Loucy (cell line): ENCODE results near the gene SGPL1.
"Not testable (repeated sequence)": the region's sequence is repeated elsewhere in the genome, so short reads cannot be mapped to it uniquely, and the experiment has no call there.

ENCODE experiments used
- H2AFZ ChIP-seq: fragments of 200-600 bp; sonication (generic); 2 replicates; pipeline ENCODE4 v1.6.0; 2016; ENCODE audit warnings: antibody characterized with exemption, mild to moderate bottlenecking, low read length, moderate library complexity
- H3F3A ChIP-seq: fragments of 200-600 bp; 2 replicates; pipeline ENCODE4 v1.6.0; 2016; ENCODE audit warnings: antibody characterized with exemption, low read depth, mild to moderate bottlenecking
- H3K27me3 ChIP-seq: fragments of 200-600 bp; sonication (generic); 2 replicates; pipeline ENCODE4 v1.6.1; 2014; ENCODE audit warnings: low read length, mild to moderate bottlenecking; ENCODE audit not compliant: insufficient read depth, poor library complexity, severe bottlenecking
- H3K36me3 ChIP-seq: fragments of 200-600 bp; sonication (generic); 2 replicates; pipeline ENCODE4 v1.6.1; 2016; ENCODE audit warnings: low read length; ENCODE audit not compliant: insufficient read depth
- H3K4me1 ChIP-seq: fragments of 200-600 bp; sonication (generic); 2 replicates; pipeline ENCODE4 v1.5.1; 2014; ENCODE audit warnings: low read length, mild to moderate bottlenecking; ENCODE audit not compliant: insufficient read depth, poor library complexity, severe bottlenecking
- H3K4me2 ChIP-seq: fragments of 200-600 bp; sonication (generic); 2 replicates; pipeline ENCODE4 v1.6.0; 2014; ENCODE audit warnings: antibody characterized with exemption, low read length, low read depth, mild to moderate bottlenecking; ENCODE audit not compliant: poor library complexity, severe bottlenecking
- H3K4me3 ChIP-seq: fragments of 200-600 bp; sonication (generic); 2 replicates; pipeline ENCODE4 v1.5.1; 2014; ENCODE audit warnings: low read length, mild to moderate bottlenecking, mixed read lengths; ENCODE audit not compliant: poor library complexity, severe bottlenecking
- H3K79me2 ChIP-seq: fragments of 200-600 bp; sonication (generic); 2 replicates; pipeline ENCODE4 v1.6.1; 2014; ENCODE audit warnings: low read length; ENCODE audit not compliant: insufficient read depth
- H3K9ac ChIP-seq: fragments of 200-600 bp; sonication (generic); 2 replicates; pipeline ENCODE4 v1.6.0; 2014; ENCODE audit warnings: mild to moderate bottlenecking, low read depth, low read length, moderate library complexity; ENCODE audit not compliant: poor library complexity, severe bottlenecking
- H3K9me2 ChIP-seq: fragments of 200-600 bp; sonication (generic); replicated peaks from 2 replicates; pipeline ENCODE4 v1.6.1; 2016; ENCODE audit warnings: low read depth, low read length, mixed read lengths
- H3K9me3 ChIP-seq: fragments of 200-600 bp; sonication (generic); 2 replicates; pipeline ENCODE4 v1.6.1; 2014; ENCODE audit warnings: mild to moderate bottlenecking, antibody characterized with exemption, low read length, low read depth; ENCODE audit not compliant: insufficient read depth
- H4K20me1 ChIP-seq: fragments of 200-600 bp; sonication (generic); 2 replicates; pipeline ENCODE4 v1.6.0; 2014; ENCODE audit warnings: antibody characterized with exemption, low read length, mild to moderate bottlenecking; ENCODE audit not compliant: insufficient read depth, poor library complexity, severe bottlenecking
- EZH2phosphoT487 ChIP-seq: fragments of 200-600 bp; IDR thresholded peaks from 2 replicates; pipeline ENCODE4 v1.6.1; 2018; ENCODE audit warnings: antibody characterized with exemption, mild to moderate bottlenecking, moderate library complexity, borderline replicate concordance
- TF ChIP-seq, protein P1 (sequence below): fragments of 200-600 bp; sonication (generic); conservative IDR thresholded peaks from 2 replicates; pipeline ENCODE4 v1.5.1; 2014; ENCODE audit warnings: mild to moderate bottlenecking, antibody characterized with exemption, low read length

The SGPL1 gene

GRCh38 chr10:70853457-70853856 lies 37.7 kb downstream of the SGPL1 start:
- no peaks in the 10 kb centered on the region for H4K20me1 ChIP-seq
- no peaks in the 10 kb centered on the region for H3K9me3 ChIP-seq
- no peaks in the 10 kb centered on the region for H3K9me2 ChIP-seq

GRCh38 chr10:70856454-70856853 lies 40.7 kb downstream of the SGPL1 start:
- H3K9me2 ChIP-seq = no peaks in the 10 kb centered on the region
- H3K4me3 ChIP-seq = no peak overlapping the region
- TF ChIP-seq, protein P1, sequence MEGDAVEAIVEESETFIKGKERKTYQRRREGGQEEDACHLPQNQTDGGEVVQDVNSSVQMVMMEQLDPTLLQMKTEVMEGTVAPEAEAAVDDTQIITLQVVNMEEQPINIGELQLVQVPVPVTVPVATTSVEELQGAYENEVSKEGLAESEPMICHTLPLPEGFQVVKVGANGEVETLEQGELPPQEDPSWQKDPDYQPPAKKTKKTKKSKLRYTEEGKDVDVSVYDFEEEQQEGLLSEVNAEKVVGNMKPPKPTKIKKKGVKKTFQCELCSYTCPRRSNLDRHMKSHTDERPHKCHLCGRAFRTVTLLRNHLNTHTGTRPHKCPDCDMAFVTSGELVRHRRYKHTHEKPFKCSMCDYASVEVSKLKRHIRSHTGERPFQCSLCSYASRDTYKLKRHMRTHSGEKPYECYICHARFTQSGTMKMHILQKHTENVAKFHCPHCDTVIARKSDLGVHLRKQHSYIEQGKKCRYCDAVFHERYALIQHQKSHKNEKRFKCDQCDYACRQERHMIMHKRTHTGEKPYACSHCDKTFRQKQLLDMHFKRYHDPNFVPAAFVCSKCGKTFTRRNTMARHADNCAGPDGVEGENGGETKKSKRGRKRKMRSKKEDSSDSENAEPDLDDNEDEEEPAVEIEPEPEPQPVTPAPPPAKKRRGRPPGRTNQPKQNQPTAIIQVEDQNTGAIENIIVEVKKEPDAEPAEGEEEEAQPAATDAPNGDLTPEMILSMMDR = no peak
- TF ChIP-seq EZH2phosphoT487 = no peak
- no peaks in the 10 kb centered on the region for H3F3A ChIP-seq
- no peaks in the 10 kb centered on the region for H4K20me1 ChIP-seq
- no peaks in the 10 kb centered on the region for H3K79me2 ChIP-seq
- H3K9ac ChIP-seq = no peak overlapping the region
- H3K27me3 ChIP-seq = no peaks in the 10 kb centered on the region
- H3K9me3 ChIP-seq = no peaks in the 10 kb centered on the region
- peaks cover 50% of the 10 kb centered on the region; the same call in 1 of the 2 replicates for H3K36me3 ChIP-seq
- no peaks in the 10 kb centered on the region for H3K4me1 ChIP-seq
- no peak overlapping the region for H2AFZ ChIP-seq
- no peak overlapping the region for H3K4me2 ChIP-seq

More at GRCh38 chr10:70853457-70853856, 37.7 kb downstream of the SGPL1 start:
- no peak overlapping the region for H2AFZ ChIP-seq
- TF ChIP-seq, protein P1 = no peak
- TF ChIP-seq EZH2phosphoT487 = no peak
- no peaks in the 10 kb centered on the region for H3K27me3 ChIP-seq
- H3K4me2 ChIP-seq = no peak overlapping the region
- no peaks in the 10 kb centered on the region for H3K4me1 ChIP-seq
- no peak overlapping the region for H3K9ac ChIP-seq
- peaks cover 38% of the 10 kb centered on the region; the same call in 1 of the 2 replicates for H3K36me3 ChIP-seq
- H3K79me2 ChIP-seq = no peaks in the 10 kb centered on the region
- H3F3A ChIP-seq = no peaks in the 10 kb centered on the region
- no peak overlapping the region for H3K4me3 ChIP-seq

GRCh38 chr10:70858759-70859158 lies 43.0 kb downstream of the SGPL1 start:
- no peaks in the 10 kb centered on the region for H3K79me2 ChIP-seq
- H3K9me2 ChIP-seq = no peaks in the 10 kb centered on the region
- no peak overlapping the region for H3K4me2 ChIP-seq
- no peaks in the 10 kb centered on the region for H3K27me3 ChIP-seq
- no peaks in the 10 kb centered on the region for H3F3A ChIP-seq
- no peak overlapping the region for H3K4me3 ChIP-seq
- H3K9me3 ChIP-seq = no peaks in the 10 kb centered on the region
- TF ChIP-seq, protein P1 = no peak
- no peak for TF ChIP-seq EZH2phosphoT487
- H3K36me3 ChIP-seq = peaks cover 49% of the 10 kb centered on the region; the same call in 1 of the 2 replicates
- no peaks in the 10 kb centered on the region for H3K4me1 ChIP-seq
- no peaks in the 10 kb centered on the region for H4K20me1 ChIP-seq
- no peak overlapping the region for H3K9ac ChIP-seq
- no peak overlapping the region for H2AFZ ChIP-seq

DNA sequence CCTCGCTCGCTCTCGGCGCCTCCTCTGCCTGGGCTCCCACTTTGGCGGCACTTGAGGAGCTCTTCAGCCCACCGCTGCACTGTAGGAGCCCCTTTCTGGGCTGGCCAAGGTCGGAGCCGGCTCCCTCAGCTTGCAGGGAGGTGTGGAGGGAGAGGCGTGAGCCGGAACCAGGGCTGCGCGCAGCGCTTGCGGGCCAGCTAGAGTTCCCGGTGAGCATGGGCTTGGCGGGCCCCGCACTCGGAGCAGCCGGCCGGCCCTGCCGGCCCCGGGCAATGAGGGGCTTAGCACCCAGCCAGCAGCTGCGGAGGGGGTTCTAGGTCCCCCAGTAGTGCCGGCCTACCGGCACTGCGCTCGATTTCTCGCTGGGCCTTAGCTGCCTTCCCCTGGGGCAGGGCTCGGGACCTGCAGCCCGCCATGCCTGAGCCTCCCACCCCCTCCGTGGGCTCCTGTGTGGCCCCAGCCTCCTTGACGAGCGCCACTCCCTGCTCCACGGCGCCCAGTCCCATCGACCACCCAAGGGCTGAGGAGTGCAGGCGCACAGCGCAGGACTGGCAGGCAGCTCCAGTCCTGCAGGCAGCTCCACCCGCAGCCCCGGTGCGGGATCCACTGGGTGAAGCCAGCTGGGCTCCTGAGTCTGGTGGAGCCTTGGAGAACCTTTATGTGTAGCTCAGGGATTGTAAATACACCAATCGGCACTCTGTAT lies 45.9 kb downstream of the SGPL1 start:
- not testable (repeated sequence) for H3K4me2 ChIP-seq, H4K20me1 ChIP-seq, H3K4me3 ChIP-seq, H3K79me2 ChIP-seq, H3K9me2 ChIP-seq, H3F3A ChIP-seq, H3K9me3 ChIP-seq, H2AFZ ChIP-seq, H3K27me3 ChIP-seq, H3K9ac ChIP-seq
- Histone ChIP-seq H3K4me1 (peaks cover 20% of the 10 kb centered on the region), H3K36me3 (peaks cover 30% of the 10 kb centered on the region; the same call in 1 of the 2 replicates)
